Astrocyte (in vitro differentiated cells and primary cell): Measurements from ENCODE around the gene TMEM127.

Source experiments
- EZH2 ChIP-seq: IDR thresholded peaks from 2 replicates; pipeline ENCODE4 v1.6.1; 2012; ENCODE audit warnings: mild to moderate bottlenecking, low read length, inconsistent platforms; ENCODE audit not compliant: insufficient read depth
- TF ChIP-seq, protein P1 (sequence below): IDR thresholded peaks from 2 replicates; pipeline ENCODE4 v1.5.1; 2011; ENCODE audit warnings: low read depth, mild to moderate bottlenecking, inconsistent platforms, low read length, moderate library complexity; ENCODE audit not compliant: insufficient read depth

GRCh38 chr2:96201338-96201737, 64.5 kb downstream of the TMEM127 start:
- TF ChIP-seq, protein P1, sequence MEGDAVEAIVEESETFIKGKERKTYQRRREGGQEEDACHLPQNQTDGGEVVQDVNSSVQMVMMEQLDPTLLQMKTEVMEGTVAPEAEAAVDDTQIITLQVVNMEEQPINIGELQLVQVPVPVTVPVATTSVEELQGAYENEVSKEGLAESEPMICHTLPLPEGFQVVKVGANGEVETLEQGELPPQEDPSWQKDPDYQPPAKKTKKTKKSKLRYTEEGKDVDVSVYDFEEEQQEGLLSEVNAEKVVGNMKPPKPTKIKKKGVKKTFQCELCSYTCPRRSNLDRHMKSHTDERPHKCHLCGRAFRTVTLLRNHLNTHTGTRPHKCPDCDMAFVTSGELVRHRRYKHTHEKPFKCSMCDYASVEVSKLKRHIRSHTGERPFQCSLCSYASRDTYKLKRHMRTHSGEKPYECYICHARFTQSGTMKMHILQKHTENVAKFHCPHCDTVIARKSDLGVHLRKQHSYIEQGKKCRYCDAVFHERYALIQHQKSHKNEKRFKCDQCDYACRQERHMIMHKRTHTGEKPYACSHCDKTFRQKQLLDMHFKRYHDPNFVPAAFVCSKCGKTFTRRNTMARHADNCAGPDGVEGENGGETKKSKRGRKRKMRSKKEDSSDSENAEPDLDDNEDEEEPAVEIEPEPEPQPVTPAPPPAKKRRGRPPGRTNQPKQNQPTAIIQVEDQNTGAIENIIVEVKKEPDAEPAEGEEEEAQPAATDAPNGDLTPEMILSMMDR, result no peak
- TF ChIP-seq EZH2, result no peak
